Esophagus (tissue), 2 donors: ENCODE results near the gene UTP20. TPM values are rescaled to one million over a fixed set of nuclear protein-coding genes. Genes with fewer than 3 reads are reported as not detected.

ENCODE experiments used
- H3K27ac ChIP-seq, 2 donors: one replicate each; pipeline ENCODE4 v1.5.1; 2013; ENCODE audit warnings: low read depth in 2 of 2, mild to moderate bottlenecking in 2 of 2, inconsistent platforms in 1 of 2, low read length in 1 of 2, moderate library complexity in 1 of 2
- H3K27me3 ChIP-seq, 2 donors: one replicate each; pipeline ENCODE4 v1.6.1; 2013; ENCODE audit warnings: low read length in 2 of 2, control low read depth in 1 of 2, mild to moderate bottlenecking in 1 of 2; ENCODE audit not compliant: insufficient read depth in 2 of 2, control insufficient read depth in 1 of 2
- H3K36me3 ChIP-seq, 2 donors: one replicate each; pipeline ENCODE4 v1.6.1; 2013; ENCODE audit warnings: low read length in 1 of 2; ENCODE audit not compliant: control insufficient read depth in 2 of 2, insufficient read depth in 2 of 2
- H3K4me1 ChIP-seq, 2 donors: one replicate each; pipeline ENCODE4 v1.6.1; 2013; ENCODE audit warnings: low read length in 1 of 2; ENCODE audit not compliant: control insufficient read depth in 2 of 2, insufficient read depth in 2 of 2
- H3K4me3 ChIP-seq, 2 donors: one replicate each; pipeline ENCODE4 v1.5.1; 2013; ENCODE audit warnings: low read length in 2 of 2, mild to moderate bottlenecking in 2 of 2, low read depth in 1 of 2, moderate library complexity in 1 of 2
- H3K9me3 ChIP-seq, 2 donors: one replicate each; pipeline ENCODE4 v1.6.1; 2013; ENCODE audit warnings: mild to moderate bottlenecking in 2 of 2, low read depth in 1 of 2, low read length in 1 of 2, moderate library complexity in 1 of 2; ENCODE audit not compliant: control insufficient read depth in 2 of 2, insufficient read depth in 1 of 2
- WGBS, 2 donors: extraction: QIAGEN DNeasy Blood & Tissue Kit; methylation state at CpG; one replicate each; pipeline ENCODE4 v1.1.7; 2013; 5-methylcytosine and 5-hydroxymethylcytosine counted together
- polyA plus RNA-seq, 2 donors: library from polyadenylated mRNA; stranded (reverse); fragments of 200-250 nt; gene quantifications; one replicate each; pipeline ENCODE4 v1.2.3, GENCODE V29; 2013
- donor health status: healthy with polysubstance abuse.
- donor health status: Bipolar disorder and iron deficiency.

The UTP20 gene
- polyA plus RNA-seq: 1 to 10 TPM; 1.4 to 2.8 TPM

GRCh38 chr12:101280006-101280505 lies at the start of gene UTP20:
TSS of gene UTP20 (plus strand) at chr12:101280105. CDS start at chr12:101280283, 178 bp downstream.
- H3K27ac ChIP-seq: no peak within 1 kb of the TSS
- WGBS, 2 donors: 0 to 1% methylated on average over 34 of the region's 34 CpGs
- peak within 1 kb of the TSS; percentile 87 to 99 for H3K4me3 ChIP-seq
- no peaks in the 10 kb centered on the region for H3K9me3 ChIP-seq
- H3K36me3 ChIP-seq: peaks cover 0 to 7% of the 10 kb centered on the region in 2 donors
- H3K27me3 ChIP-seq: no peaks in the 10 kb centered on the region
- no peaks in the 10 kb centered on the region for H3K4me1 ChIP-seq

- Histone ChIP-seq H3K4me1 (peaks cover 0 to 3% of the 10 kb centered on the region in 2 donors), H3K27me3 (no peaks in the 10 kb centered on the region), H3K27ac (peak overlapping the region in 1 of 2 donors; percentile 22), H3K9me3 (no peaks in the 10 kb centered on the region), H3K36me3 (no peaks in the 10 kb centered on the region), H3K4me3 (no peak overlapping the region)
- WGBS, 2 donors: 30 to 46% methylated on average over 5 of the region's 5 CpGs
Measured at GRCh38 chr12:101230547-101230946, 49.4 kb upstream of the UTP20 start.

GRCh38 chr12:101231636-101232035 lies 48.3 kb upstream of the UTP20 start:
- Histone ChIP-seq H3K4me1 (peaks cover 0 to 3% of the 10 kb centered on the region in 2 donors), H3K9me3 (no peaks in the 10 kb centered on the region), H3K27ac (no peak overlapping the region), H3K4me3 (no peak overlapping the region), H3K27me3 (no peaks in the 10 kb centered on the region), H3K36me3 (no peaks in the 10 kb centered on the region)
- WGBS, 2 donors: 69 to 74% methylated on average over 4 of the region's 4 CpGs

GRCh38 chr12:101235686-101236085 lies 44.2 kb upstream of the UTP20 start:
- Histone ChIP-seq H3K36me3 (no peaks in the 10 kb centered on the region), H3K27me3 (no peaks in the 10 kb centered on the region), H3K4me1 (no peaks in the 10 kb centered on the region), H3K4me3 (no peak overlapping the region), H3K9me3 (peaks cover 0 to 6% of the 10 kb centered on the region in 2 donors), H3K27ac (no peak overlapping the region)
- 87 to 92% methylated on average over 2 of the region's 2 CpGs for WGBS, 2 donors

- Histone ChIP-seq H3K4me1 (no peaks in the 10 kb centered on the region), H3K36me3 (no peaks in the 10 kb centered on the region), H3K27ac (no peak overlapping the region), H3K9me3 (peaks cover 0 to 6% of the 10 kb centered on the region in 2 donors), H3K4me3 (no peak overlapping the region), H3K27me3 (no peaks in the 10 kb centered on the region)
- WGBS, 2 donors: 44 to 64% methylated on average over 4 of the region's 4 CpGs
Measured at GRCh38 chr12:101238306-101238705, 41.6 kb upstream of the UTP20 start.

- Histone ChIP-seq H3K27me3 (no peaks in the 10 kb centered on the region), H3K36me3 (no peaks in the 10 kb centered on the region), H3K27ac (no peak overlapping the region), H3K4me3 (no peak overlapping the region), H3K9me3 (peaks cover 0 to 6% of the 10 kb centered on the region in 2 donors), H3K4me1 (no peaks in the 10 kb centered on the region)
- WGBS, 2 donors: 59 to 75% methylated on average over 6 of the region's 6 CpGs
Measured at GRCh38 chr12:101238800-101239329, 41.0 kb upstream of the UTP20 start.

- Histone ChIP-seq H3K36me3 (no peaks in the 10 kb centered on the region), H3K27ac (no peak overlapping the region), H3K4me1 (no peaks in the 10 kb centered on the region), H3K4me3 (no peak overlapping the region), H3K9me3 (peaks cover 0 to 6% of the 10 kb centered on the region in 2 donors), H3K27me3 (no peaks in the 10 kb centered on the region)
- 43 to 50% methylated on average over 2 of the region's 2 CpGs for WGBS, 2 donors
Measured at GRCh38 chr12:101243074-101243473, 36.8 kb upstream of the UTP20 start.

- peaks cover 0 to 6% of the 10 kb centered on the region in 2 donors for H3K9me3 ChIP-seq
- H3K4me3 ChIP-seq: no peak overlapping the region
- H3K36me3 ChIP-seq: no peaks in the 10 kb centered on the region
- no peaks in the 10 kb centered on the region for H3K4me1 ChIP-seq
- no peaks in the 10 kb centered on the region for H3K27me3 ChIP-seq
- no peak overlapping the region for H3K27ac ChIP-seq
- WGBS, 2 donors: 79 to 86% methylated on average over 2 of the region's 2 CpGs
Measured at GRCh38 chr12:101243616-101244015, 36.3 kb upstream of the UTP20 start.

- no peaks in the 10 kb centered on the region for H3K4me1 ChIP-seq
- no peaks in the 10 kb centered on the region for H3K9me3 ChIP-seq
- H3K27ac ChIP-seq: no peak overlapping the region
- no peaks in the 10 kb centered on the region for H3K27me3 ChIP-seq
- H3K4me3 ChIP-seq: no peak overlapping the region
- H3K36me3 ChIP-seq: no peaks in the 10 kb centered on the region
- 44 to 49% methylated on average over 4 of the region's 4 CpGs for WGBS, 2 donors
Measured at GRCh38 chr12:101256266-101256665, 23.6 kb upstream of the UTP20 start.

- H3K4me1 ChIP-seq: no peaks in the 10 kb centered on the region
- H3K27me3 ChIP-seq: no peaks in the 10 kb centered on the region
- H3K36me3 ChIP-seq: no peaks in the 10 kb centered on the region
- H3K9me3 ChIP-seq: no peaks in the 10 kb centered on the region
- H3K27ac ChIP-seq: no peak overlapping the region
- no peak overlapping the region for H3K4me3 ChIP-seq
- 83 to 85% methylated on average over 4 of the region's 4 CpGs for WGBS, 2 donors
Measured at GRCh38 chr12:101257357-101257756, 22.5 kb upstream of the UTP20 start.
